IPS DF 6.9 (cell line): Measurements from ENCODE around the gene EXOC3L2.

Experiments used
- DNase-seq: peaks from one replicate; pipeline ENCODE4 v3.0.0-alpha.2; 2013; ENCODE audit warnings: low read depth, low spot score
- H3K27ac ChIP-seq: one replicate; pipeline ENCODE4 v1.5.1; 2013; ENCODE audit warnings: low read length, control low read depth
- H3K27me3 ChIP-seq: 2 replicates; pipeline ENCODE4 v1.6.1; 2013; ENCODE audit warnings: mild to moderate bottlenecking, low read length; ENCODE audit not compliant: control insufficient read depth, insufficient read depth
- H3K36me3 ChIP-seq: 2 replicates; pipeline ENCODE4 v1.6.1; 2013; ENCODE audit warnings: low read length; ENCODE audit not compliant: control insufficient read depth, insufficient read depth
- H3K4me1 ChIP-seq: 2 replicates; pipeline ENCODE4 v1.6.1; 2013; ENCODE audit warnings: low read length; ENCODE audit not compliant: control insufficient read depth, insufficient read depth
- H3K4me3 ChIP-seq: 2 replicates; pipeline ENCODE4 v1.5.1; 2013; ENCODE audit warnings: mild to moderate bottlenecking, low read length
- H3K9me3 ChIP-seq: 2 replicates; pipeline ENCODE4 v1.6.1; 2013; ENCODE audit warnings: low read length, inconsistent platforms; ENCODE audit not compliant: control insufficient read depth, insufficient read depth
- WGBS: extraction: QIAGEN DNeasy Blood & Tissue Kit; methylation state at CpG from one replicate; pipeline ENCODE4 v1.1.7; 2013; ENCODE audit warnings: mixed read lengths, missing lambda C conversion rate; ENCODE audit not compliant: insufficient read length, insufficient coverage; 5-methylcytosine and 5-hydroxymethylcytosine counted together

The EXOC3L2 gene

DNA sequence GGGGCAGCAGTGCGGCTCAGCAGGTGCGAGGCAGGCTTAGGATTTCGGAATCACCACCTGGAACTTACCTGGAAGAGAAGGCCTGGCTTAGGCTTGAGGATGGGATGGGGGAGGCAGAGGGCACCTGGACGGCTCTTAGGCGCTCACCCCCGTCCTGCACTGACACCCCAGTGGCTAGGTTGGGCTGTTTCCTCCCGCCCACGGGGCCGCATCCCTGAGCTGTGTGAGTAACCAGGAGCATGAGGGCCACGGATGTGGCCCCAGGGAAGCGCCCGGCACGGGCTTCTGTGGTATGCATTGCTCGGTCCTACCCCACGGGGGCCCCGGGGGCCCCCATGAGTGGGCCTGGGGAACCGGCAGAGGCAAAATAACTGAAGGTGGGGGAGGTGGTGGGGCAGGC is 82.1 kb downstream of the EXOC3L2 start:
- Histone ChIP-seq H3K4me1 (peaks cover 5% of the 10 kb centered on the region), H3K4me3 (no peak overlapping the region), H3K27me3 (no peaks in the 10 kb centered on the region), H3K27ac (no peak overlapping the region), H3K36me3 (no peaks in the 10 kb centered on the region), H3K9me3 (no peaks in the 10 kb centered on the region)
- no peak for DNase-seq
- no CpG with 5 or more reads among the region's 17 CpGs for WGBS

DNA sequence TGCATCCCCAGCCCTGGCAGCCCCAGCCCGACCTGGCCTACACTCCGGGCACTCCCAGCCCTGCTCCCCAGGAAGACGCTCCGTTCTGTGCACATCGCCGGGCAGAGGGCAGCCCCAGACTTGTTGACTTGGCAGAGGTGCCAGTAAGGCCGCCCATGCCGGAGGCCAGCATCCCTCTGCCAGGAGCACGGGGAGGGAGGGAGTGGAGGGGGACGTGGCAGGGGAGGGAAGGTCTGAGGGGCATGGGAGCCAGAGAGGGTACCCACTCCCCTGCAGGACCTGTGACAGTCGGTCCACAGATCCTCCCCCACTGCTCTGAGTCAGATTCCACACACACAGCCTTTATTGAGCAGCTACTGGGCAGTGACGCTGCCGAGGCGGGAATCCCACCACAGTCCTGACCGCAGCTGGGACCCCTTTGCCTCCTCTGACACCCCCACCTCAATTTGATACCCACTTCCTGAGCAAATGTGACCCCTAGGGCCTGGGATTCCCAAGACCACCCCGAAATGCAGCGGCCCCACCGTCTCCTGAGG is 82.5 kb downstream of the EXOC3L2 start:
- H3K4me1 ChIP-seq, result peaks cover 5% of the 10 kb centered on the region
- no peak for DNase-seq
- no CpG with 5 or more reads among the region's 18 CpGs for WGBS

More for the DNA sequence above, 82.5 kb downstream of the EXOC3L2 start:
- no peaks in the 10 kb centered on the region for H3K36me3 ChIP-seq
- H3K27me3 ChIP-seq, result no peaks in the 10 kb centered on the region
- H3K9me3 ChIP-seq, result no peaks in the 10 kb centered on the region
- no peak overlapping the region for H3K4me3 ChIP-seq
- no peak overlapping the region for H3K27ac ChIP-seq
